ENCODE data around the gene LSMEM2.

Gene LSMEM2

GRCh38 chr3:50286322-50287227 lies 7.7 kb downstream of the LSMEM2 start:
- peak; percentile 60 for DNase-seq

- peak; percentile 57 for DNase-seq
These were observed 8.4 kb downstream of the LSMEM2 start for GRCh38 chr3:50287262-50287661.

GRCh38 chr3:50288387-50289007 lies 9.6 kb downstream of the LSMEM2 start:
- peak; percentile 60 for DNase-seq

GRCh38 chr3:50289130-50289529 lies 10.2 kb downstream of the LSMEM2 start:
- no peak for DNase-seq

- DNase-seq: peak; percentile 62
These were observed 11.3 kb downstream of the LSMEM2 start for GRCh38 chr3:50290161-50290641.

- peak; percentile 99 for DNase-seq
These were observed 13.5 kb downstream of the LSMEM2 start, which contains the start of gene IFRD2 for GRCh38 chr3:50292159-50293078. TSS of gene IFRD2 (minus strand) at chr3:50292429. CDS start at chr3:50292274, 155 bp downstream.

- DNase-seq: peak; percentile 62
These were observed 14.4 kb downstream of the LSMEM2 start for GRCh38 chr3:50293079-50293801.

- DNase-seq: no peak
These were observed 15.2 kb downstream of the LSMEM2 start for GRCh38 chr3:50294089-50294488.

GRCh38 chr3:50294492-50295403 lies 15.9 kb downstream of the LSMEM2 start:
- DNase-seq: peak; percentile 60

GRCh38 chr3:50295553-50296431 lies 16.9 kb downstream of the LSMEM2 start:
- DNase-seq: no peak

- DNase-seq: peak; percentile 62
These were observed 18.0 kb downstream of the LSMEM2 start for GRCh38 chr3:50296721-50297383.

GRCh38 chr3:50297384-50297775 lies 18.5 kb downstream of the LSMEM2 start:
- DNase-seq: peak; percentile 61

GRCh38 chr3:50297896-50298725 lies 19.2 kb downstream of the LSMEM2 start:
- peak; percentile 66 for DNase-seq

GRCh38 chr3:50298836-50299637 lies 20.1 kb downstream of the LSMEM2 start, which contains the start of the genes HYAL3 and NAA80:
TSS of gene HYAL3 (minus strand) at chr3:50299405. CDS start at chr3:50295602, 3,803 bp downstream.
TSS of gene NAA80 (minus strand) at chr3:50299405. CDS start at chr3:50297463, 1,942 bp downstream.
- peak; percentile 99 for DNase-seq

- DNase-seq: no peak
These were observed 20.7 kb downstream of the LSMEM2 start for GRCh38 chr3:50299638-50299928.

- DNase-seq: peak; percentile 61
These were observed 21.2 kb downstream of the LSMEM2 start for GRCh38 chr3:50299929-50300680.

Data from activated effector memory CD4-positive, alpha-beta T cell treated with anti-CD3 and anti-CD28 coated beads, Interleukin-2, amount 50 U/mL, for 16 hours (primary cell).